SJCRH30 (cell line): Measurements from ENCODE around the gene OCA2. TPM values are rescaled to one million over a fixed set of nuclear protein-coding genes. Genes with fewer than 3 reads are reported as not detected.

Experiments used
- DNase-seq, 2 experiments: peaks; one replicate each; pipeline ENCODE4 v3.0.0-alpha.2; 2015 to 2020
- H3K27ac ChIP-seq: fragments of 250-450 bp; sonication (Bioruptor Pico); 2 replicates; pipeline ENCODE4 v1.5.1; 2020; ENCODE audit warnings: mild to moderate bottlenecking, moderate library complexity
- H3K27me3 ChIP-seq: fragments of 250-450 bp; sonication (Bioruptor Pico); 2 replicates; pipeline ENCODE4 v1.5.1; 2020; ENCODE audit warnings: mild to moderate bottlenecking, moderate library complexity
- H3K36me3 ChIP-seq: fragments of 250-450 bp; sonication (Bioruptor Pico); 2 replicates; pipeline ENCODE4 v1.5.1; 2020; ENCODE audit warnings: mild to moderate bottlenecking, moderate library complexity
- H3K4me1 ChIP-seq: fragments of 250-450 bp; sonication (Bioruptor Pico); 2 replicates; pipeline ENCODE4 v1.5.1; 2020; ENCODE audit warnings: mild to moderate bottlenecking, moderate library complexity
- H3K4me3 ChIP-seq: fragments of 250-450 bp; sonication (Bioruptor Pico); 2 replicates; pipeline ENCODE4 v1.5.1; 2020; ENCODE audit warnings: mild to moderate bottlenecking, moderate library complexity
- H3K9me3 ChIP-seq: fragments of 250-450 bp; sonication (Bioruptor Pico); replicated peaks from 2 replicates; pipeline ENCODE4 v1.5.1; 2020; ENCODE audit warnings: mild to moderate bottlenecking, moderate library complexity
- total RNA-seq: library from RNA; depleted of rRNA; stranded (reverse); fragments of >200 nt; shearing (Covaris generic); gene quantifications from 2 replicates; pipeline ENCODE4 v1.2.3, GENCODE V29; 2014

Gene OCA2
- total RNA-seq, 1 experiment from 2014 or later: not detected

DNA sequence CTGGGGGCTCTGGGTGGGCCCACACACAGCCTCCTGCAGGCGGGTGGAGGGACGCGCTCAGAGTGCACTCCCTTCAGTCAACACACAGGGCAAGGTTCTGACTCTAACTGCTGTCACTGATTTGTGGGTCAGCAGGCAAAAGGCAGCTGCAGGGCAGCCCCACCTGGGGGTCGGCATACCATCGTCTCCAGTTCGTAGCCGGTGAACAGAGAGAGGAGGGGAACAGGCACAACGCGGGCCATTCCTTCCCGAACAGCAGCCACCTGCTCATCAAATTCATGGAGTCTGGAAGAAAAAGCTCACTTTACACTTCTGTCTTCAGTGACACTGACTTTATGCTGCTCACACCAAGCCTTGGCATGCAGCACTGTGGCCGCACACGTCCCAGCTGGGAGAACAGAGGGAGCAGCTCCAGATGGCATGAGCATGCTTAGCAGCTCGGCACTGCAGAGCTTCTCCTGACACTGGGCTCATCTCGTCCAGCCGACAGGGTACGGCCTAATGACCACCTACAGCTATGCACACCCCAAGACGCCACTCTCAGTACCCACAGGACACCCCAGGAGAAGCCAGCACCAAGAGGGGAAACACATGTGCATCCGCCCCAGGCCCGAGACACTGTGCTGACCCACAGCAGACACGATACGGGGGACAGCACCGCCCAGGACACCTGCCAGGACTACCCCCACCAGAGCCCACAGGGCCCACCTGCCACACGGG is 14.4 kb upstream of the OCA2 start:
- Histone ChIP-seq H3K27ac (no peak overlapping the region), H3K27me3 (no peaks in the 10 kb centered on the region), H3K9me3 (no peaks in the 10 kb centered on the region), H3K4me3 (no peak overlapping the region), H3K36me3 (peaks cover 18% of the 10 kb centered on the region), H3K4me1 (no peaks in the 10 kb centered on the region)
- no peak for DNase-seq

GRCh38 chr15:28112962-28113361 is 13.8 kb upstream of the OCA2 start:
- H3K4me1 ChIP-seq: no peaks in the 10 kb centered on the region
- peaks cover 14% of the 10 kb centered on the region for H3K36me3 ChIP-seq
- no peak overlapping the region for H3K4me3 ChIP-seq
- no peak for DNase-seq
- H3K27me3 ChIP-seq: no peaks in the 10 kb centered on the region
- H3K9me3 ChIP-seq: no peaks in the 10 kb centered on the region
- no peak overlapping the region for H3K27ac ChIP-seq

GRCh38 chr15:28112101-28112760 is 13.1 kb upstream of the OCA2 start:
- H3K9me3 ChIP-seq: no peaks in the 10 kb centered on the region
- H3K27me3 ChIP-seq: no peaks in the 10 kb centered on the region
- H3K4me3 ChIP-seq: no peak overlapping the region
- no peak overlapping the region for H3K27ac ChIP-seq
- H3K4me1 ChIP-seq: no peaks in the 10 kb centered on the region
- H3K36me3 ChIP-seq: peaks cover 12% of the 10 kb centered on the region
- DNase-seq: no peak

DNA sequence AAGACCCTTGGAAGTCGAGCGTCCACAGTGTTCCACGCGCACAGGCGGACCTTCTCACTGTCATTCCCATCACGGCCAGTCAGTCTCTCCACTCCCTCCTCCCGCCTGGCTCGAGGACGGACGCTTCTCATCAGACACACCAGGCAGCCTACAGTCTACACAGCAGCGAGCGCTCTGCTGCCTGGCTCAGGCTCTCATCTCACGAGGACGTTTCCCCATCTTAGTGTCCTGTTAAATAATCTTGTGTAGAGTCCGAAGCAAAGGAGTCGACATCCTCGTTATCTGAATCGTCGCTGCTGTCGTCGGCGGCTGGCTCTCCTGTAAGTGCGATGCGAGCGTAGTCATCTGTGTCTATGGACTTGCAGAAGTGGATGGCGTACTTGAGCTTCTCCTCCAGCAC is 12.4 kb upstream of the OCA2 start:
- Histone ChIP-seq H3K4me1 (no peaks in the 10 kb centered on the region), H3K27me3 (no peaks in the 10 kb centered on the region), H3K27ac (no peak overlapping the region), H3K36me3 (peaks cover 12% of the 10 kb centered on the region), H3K4me3 (no peak overlapping the region), H3K9me3 (no peaks in the 10 kb centered on the region)
- DNase-seq: no peak

GRCh38 chr15:28110481-28110881 is 11.4 kb upstream of the OCA2 start:
- Histone ChIP-seq H3K4me3 (no peak overlapping the region), H3K27me3 (no peaks in the 10 kb centered on the region), H3K36me3 (peaks cover 12% of the 10 kb centered on the region), H3K4me1 (no peaks in the 10 kb centered on the region), H3K9me3 (no peaks in the 10 kb centered on the region), H3K27ac (no peak overlapping the region)
- DNase-seq: no peak

- H3K4me3 ChIP-seq: no peak overlapping the region
- H3K27ac ChIP-seq: no peak overlapping the region
- H3K36me3 ChIP-seq: peaks cover 12% of the 10 kb centered on the region
- H3K27me3 ChIP-seq: no peaks in the 10 kb centered on the region
- H3K4me1 ChIP-seq: no peaks in the 10 kb centered on the region
- no peaks in the 10 kb centered on the region for H3K9me3 ChIP-seq
- no peak for DNase-seq
These were observed 10.7 kb upstream of the OCA2 start for GRCh38 chr15:28109626-28110455.

DNA sequence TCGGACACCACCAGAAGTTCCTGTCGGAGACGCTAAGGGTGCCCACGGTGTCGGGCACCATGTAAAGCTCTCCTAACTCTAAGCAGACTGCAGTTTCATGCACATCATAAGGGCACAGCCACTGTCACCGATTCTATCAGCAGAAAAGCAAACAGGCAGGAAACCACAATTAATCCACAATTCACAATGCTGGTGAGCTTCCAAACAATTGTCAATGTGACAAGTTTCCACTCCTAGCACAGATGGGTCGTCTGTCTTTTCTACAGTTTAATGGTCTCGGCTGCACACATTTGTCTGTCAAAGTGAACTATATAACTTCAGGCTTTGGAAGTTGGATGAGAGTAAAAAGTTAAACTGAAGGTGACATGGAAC is 8.8 kb upstream of the OCA2 start:
- DNase-seq: no peak

DNA sequence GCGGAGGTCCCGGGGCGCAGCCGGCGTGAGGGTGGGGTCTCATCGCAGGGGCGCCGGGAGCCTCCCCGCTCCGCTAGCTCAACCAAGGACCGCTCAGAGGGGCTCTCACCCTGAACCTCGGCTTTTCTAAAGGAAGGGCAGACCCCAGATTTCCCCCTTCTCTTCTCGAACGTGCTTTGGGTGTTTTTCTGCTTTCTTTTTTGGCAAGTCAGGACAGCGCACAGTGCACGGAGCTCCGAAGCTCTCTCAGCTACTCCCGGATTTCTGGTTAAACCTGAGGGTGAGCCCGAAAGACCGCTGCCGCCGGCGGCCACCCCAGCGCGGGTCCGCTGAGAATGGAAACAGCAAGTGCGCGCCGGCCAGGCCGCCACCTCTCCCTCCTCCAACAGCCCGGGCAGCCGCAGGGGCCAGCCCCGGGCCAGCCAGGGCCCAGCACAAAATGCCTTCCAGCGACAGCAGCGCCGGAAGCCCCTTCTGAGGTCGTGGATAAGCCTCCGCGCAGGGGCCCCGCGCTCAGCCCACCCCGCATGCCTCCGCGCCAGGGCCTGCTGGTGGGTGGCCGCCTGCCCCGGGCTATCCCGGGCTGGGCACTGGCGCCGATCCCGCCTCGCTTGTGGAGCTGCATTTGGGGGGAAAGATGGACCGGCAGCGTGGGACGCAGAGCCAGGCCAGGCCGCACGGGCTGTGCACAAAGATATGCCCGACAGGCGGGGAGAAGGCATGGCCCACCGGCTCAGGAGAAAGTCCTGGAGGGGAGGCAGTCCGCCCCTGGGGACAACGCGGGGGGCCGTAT is 8.2 kb upstream of the OCA2 start:
- no peak overlapping the region for H3K27ac ChIP-seq
- no peak overlapping the region for H3K4me3 ChIP-seq
- no peaks in the 10 kb centered on the region for H3K27me3 ChIP-seq
- no peak for DNase-seq
- no peaks in the 10 kb centered on the region for H3K9me3 ChIP-seq
- H3K36me3 ChIP-seq: peaks cover 3% of the 10 kb centered on the region; the same call in 1 of the 2 replicates
- no peaks in the 10 kb centered on the region for H3K4me1 ChIP-seq

More for the DNA sequence above, 8.8 kb upstream of the OCA2 start:
- H3K27me3 ChIP-seq: no peaks in the 10 kb centered on the region
- no peak overlapping the region for H3K4me3 ChIP-seq
- no peaks in the 10 kb centered on the region for H3K9me3 ChIP-seq
- peaks cover 6% of the 10 kb centered on the region; the same call in 1 of the 2 replicates for H3K36me3 ChIP-seq
- no peak overlapping the region for H3K27ac ChIP-seq
- H3K4me1 ChIP-seq: no peaks in the 10 kb centered on the region

GRCh38 chr15:28106294-28107110 is 7.4 kb upstream of the OCA2 start:
- Histone ChIP-seq H3K27me3 (no peaks in the 10 kb centered on the region), H3K36me3 (no peaks in the 10 kb centered on the region), H3K4me3 (no peak overlapping the region), H3K27ac (no peak overlapping the region), H3K9me3 (no peaks in the 10 kb centered on the region), H3K4me1 (no peaks in the 10 kb centered on the region)
- no peak for DNase-seq

DNA sequence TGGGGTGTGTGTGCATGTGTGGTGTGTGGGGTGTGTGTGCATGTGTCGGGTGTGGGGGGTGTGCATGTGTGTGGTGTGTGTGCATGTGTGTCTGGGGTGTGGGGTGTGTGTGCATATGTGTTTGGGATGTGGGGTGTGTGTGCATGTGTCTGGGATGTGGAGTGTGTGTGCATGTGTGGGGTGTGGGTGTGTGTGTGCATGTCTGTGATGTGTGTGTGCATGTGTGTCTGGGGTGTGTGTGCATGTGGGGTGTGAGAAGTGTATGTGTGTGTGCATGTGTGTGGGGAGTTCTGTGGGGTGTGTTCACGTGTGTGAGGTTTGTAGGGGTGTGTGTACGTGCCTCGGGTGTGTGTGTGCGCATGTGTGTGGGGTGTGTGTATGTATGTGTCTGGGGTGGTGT is 6.7 kb upstream of the OCA2 start:
- H3K36me3 ChIP-seq: no peaks in the 10 kb centered on the region
- H3K4me1 ChIP-seq: no peaks in the 10 kb centered on the region
- H3K9me3 ChIP-seq: no peaks in the 10 kb centered on the region
- H3K27me3 ChIP-seq: no peaks in the 10 kb centered on the region
- DNase-seq: no peak
- no peak overlapping the region for H3K4me3 ChIP-seq
- no peak overlapping the region for H3K27ac ChIP-seq

- Histone ChIP-seq H3K36me3 (no peaks in the 10 kb centered on the region), H3K9me3 (no peaks in the 10 kb centered on the region), H3K27ac (no peak overlapping the region), H3K27me3 (peaks cover 3% of the 10 kb centered on the region; the same call in 1 of the 2 replicates), H3K4me1 (no peaks in the 10 kb centered on the region), H3K4me3 (no peak overlapping the region)
- no peak for DNase-seq
These were observed 6.2 kb upstream of the OCA2 start for GRCh38 chr15:28105224-28105791.

- Histone ChIP-seq H3K36me3 (no peaks in the 10 kb centered on the region), H3K4me1 (no peaks in the 10 kb centered on the region), H3K4me3 (no peak overlapping the region), H3K27me3 (peaks cover 7% of the 10 kb centered on the region; the same call in 1 of the 2 replicates), H3K27ac (no peak overlapping the region), H3K9me3 (no peaks in the 10 kb centered on the region)
- no peak for DNase-seq
These were observed 5.2 kb upstream of the OCA2 start for GRCh38 chr15:28104326-28104725.

- no peaks in the 10 kb centered on the region for H3K9me3 ChIP-seq
- H3K27me3 ChIP-seq: peaks cover 7% of the 10 kb centered on the region; the same call in 1 of the 2 replicates
- DNase-seq: no peak
- H3K4me1 ChIP-seq: no peaks in the 10 kb centered on the region
- no peak overlapping the region for H3K4me3 ChIP-seq
- no peaks in the 10 kb centered on the region for H3K36me3 ChIP-seq
- no peak overlapping the region for H3K27ac ChIP-seq
These were observed 4.7 kb upstream of the OCA2 start for GRCh38 chr15:28103831-28104230.
